CD4-positive, alpha-beta T cell (primary cell): Measurements from ENCODE around the gene C17orf75. TPM values are rescaled to one million over a fixed set of nuclear protein-coding genes. Genes with fewer than 3 reads are reported as not detected.

ENCODE experiments used
- ATAC-seq: fragments of 200-7000 bp; cut with Tn5 transposase; one replicate; pipeline ENCODE4 v1.10.0; 2022; ENCODE audit warnings: mild to moderate bottlenecking; ENCODE audit not compliant: poor library complexity
- CTCF ChIA-PET: fragments of 350-600 bp; sonication (Branson Sonifier 250); formaldehyde crosslinking; loops from one replicate; lab custom pipeline; 2021; ENCODE audit warnings: antibody characterized with exemption, inconsistent platforms; lab: Charles Lee
- POLR2A ChIA-PET: fragments of 350-600 bp; sonication (Branson Sonifier 250); formaldehyde crosslinking; loops from one replicate; lab custom pipeline; 2021; ENCODE audit warnings: antibody characterized with exemption, inconsistent platforms; lab: Charles Lee
- DNase-seq, 14 experiments: peaks; one replicate each; pipeline ENCODE4 v3.0.0-alpha.2; 2013 to 2020; ENCODE audit warnings: mixed read lengths in 2 of 14
- H3K27ac ChIP-seq, 2 donors: one replicate each; pipeline versions ENCODE4 v1.5.1 to v1.7.0; 2013; ENCODE audit warnings: low read length in 2 of 2, low read depth in 1 of 2, mild to moderate bottlenecking in 1 of 2
- H3K27me3 ChIP-seq, 2 experiments: 1 replicate in 1 of 2; 2 replicates in 1 of 2; pipeline versions ENCODE4 v1.6.1 to v1.7.0; 2013; ENCODE audit warnings: low read length in 2 of 2, control low read depth in 1 of 2, mild to moderate bottlenecking in 1 of 2, moderate library complexity in 1 of 2; ENCODE audit not compliant: insufficient read depth in 2 of 2, control insufficient read depth in 1 of 2
- H3K36me3 ChIP-seq: one replicate; pipeline ENCODE4 v1.6.1; 2013; ENCODE audit warnings: low read length, control low read depth; ENCODE audit not compliant: insufficient read depth
- H3K4me1 ChIP-seq: one replicate; pipeline ENCODE4 v1.6.1; 2013; ENCODE audit warnings: low read length, control low read depth; ENCODE audit not compliant: insufficient read depth
- H3K4me3 ChIP-seq: one replicate; pipeline ENCODE4 v1.5.1; 2013; ENCODE audit warnings: mild to moderate bottlenecking, low read length, moderate library complexity
- H3K9me3 ChIP-seq, 2 experiments: 1 replicate in 1 of 2; 2 replicates in 1 of 2; pipeline versions ENCODE4 v1.6.1 to v1.7.0; 2013; ENCODE audit warnings: low read length in 2 of 2, mild to moderate bottlenecking in 2 of 2, control low read depth in 1 of 2, moderate library complexity in 1 of 2; ENCODE audit not compliant: control insufficient read depth in 1 of 2, insufficient read depth in 1 of 2
- H3K27ac Mint-ChIP-seq: one replicate; pipeline ENCODE4 v1.8.0; 2020; ENCODE audit warnings: mixed read lengths
- H3K27me3 Mint-ChIP-seq: one replicate; pipeline ENCODE4 v1.8.0; 2021; ENCODE audit warnings: mixed read lengths
- H3K36me3 Mint-ChIP-seq: one replicate; pipeline ENCODE4 v1.8.0; 2021; ENCODE audit warnings: low read depth, mixed read lengths
- H3K4me1 Mint-ChIP-seq: one replicate; pipeline ENCODE4 v1.8.0; 2021; ENCODE audit warnings: low read depth, mixed read lengths
- H3K4me3 Mint-ChIP-seq: one replicate; pipeline ENCODE4 v1.8.0; 2020; ENCODE audit warnings: mild to moderate bottlenecking, mixed read lengths
- H3K9me3 Mint-ChIP-seq: one replicate; pipeline ENCODE4 v1.8.0; 2020; ENCODE audit warnings: mixed read lengths
- CTCF ChIP-seq: fragments of 200-600 bp; IDR thresholded peaks from one replicate; pipeline ENCODE4 v1.8.0; 2022; ENCODE audit warnings: antibody characterized with exemption, mild to moderate bottlenecking
- intact Hi-C, 2 experiments: fragments of 100-400 bp; cut with DNase I in 1 of 2; cut with micrococcal nuclease in 1 of 2; formaldehyde crosslinking; loops; one replicate each; pipeline versions ENCODE4 v1.15.1 to v1.9.0; 2023 to 2025; cut with DNase I, micrococcal nuclease
- total RNA-seq, 174 experiments: library from RNA in 2 of 174; stranded (reverse) in 2 of 174; gene quantifications; one replicate each; pipeline ENCODE4 v1.2.3 and lab custom pipeline; 2021 to 2026

C17orf75 gene
- total RNA-seq, 2 experiments from 2014 or later = 12.8 to 15.9 TPM

GRCh38 chr17:32333187-32333586 is 8.8 kb downstream of the C17orf75 start:
- Histone ChIP-seq H3K27ac (no peak overlapping the region), H3K27me3 (no peaks in the 10 kb centered on the region), H3K4me3 (no peak overlapping the region), H3K36me3 (peaks cover 38% of the 10 kb centered on the region), H3K9me3 (no peaks in the 10 kb centered on the region), H3K4me1 (no peaks in the 10 kb centered on the region)
- POLR2A ChIA-PET = no interaction called here
- DNase-seq (no peak), ATAC-seq (no peak)
- Mint-ChIP-seq H3K9me3 (no peaks in the 10 kb centered on the region), H3K36me3 (peaks cover 48% of the 10 kb centered on the region), H3K4me3 (no peak overlapping the region), H3K4me1 (peaks cover 5% of the 10 kb centered on the region), H3K27ac (no peak overlapping the region), H3K27me3 (no peaks in the 10 kb centered on the region)
- no peak for TF ChIP-seq CTCF
- CTCF ChIA-PET = no interaction called here
- intact Hi-C loops = no loop called here

- ChIA-PET POLR2A (no interaction called here), CTCF (interaction anchor here (0.5 kb wide), 1 partner anchor 81 kb away, joined by 4 read pairs; no protein-coding TSS in a partner anchor)
- Mint-ChIP-seq H3K4me1 (peaks cover 5% of the 10 kb centered on the region), H3K27me3 (no peaks in the 10 kb centered on the region), H3K27ac (peak overlapping the region; percentile 12), H3K36me3 (peaks cover 43% of the 10 kb centered on the region), H3K4me3 (no peak overlapping the region), H3K9me3 (no peaks in the 10 kb centered on the region)
- Histone ChIP-seq H3K9me3 (no peaks in the 10 kb centered on the region), H3K27me3 (no peaks in the 10 kb centered on the region), H3K36me3 (peaks cover 24% of the 10 kb centered on the region), H3K4me1 (no peaks in the 10 kb centered on the region), H3K27ac (no peak overlapping the region), H3K4me3 (no peak overlapping the region)
- no peak for ATAC-seq
- peak in 1 of 14 experiments; percentile 32 for DNase-seq
- TF ChIP-seq CTCF = no peak
- intact Hi-C loops = no loop called here
Measured at GRCh38 chr17:32331243-32332040, 10.5 kb downstream of the C17orf75 start.

GRCh38 chr17:32330147-32330546 is 11.8 kb downstream of the C17orf75 start:
- Histone ChIP-seq H3K9me3 (no peaks in the 10 kb centered on the region), H3K4me1 (no peaks in the 10 kb centered on the region), H3K27me3 (no peaks in the 10 kb centered on the region), H3K27ac (no peak overlapping the region), H3K4me3 (no peak overlapping the region), H3K36me3 (peaks cover 18% of the 10 kb centered on the region)
- peaks cover 32% of the 10 kb centered on the region for H3K36me3 Mint-ChIP-seq
- ATAC-seq = no peak
- no peaks in the 10 kb centered on the region for H3K9me3 Mint-ChIP-seq
- no peak overlapping the region for H3K4me3 Mint-ChIP-seq
- no peak for DNase-seq
- ChIA-PET CTCF (no interaction called here), POLR2A (interaction anchor here (0.6 kb wide), 1 partner anchor 11 kb away, joined by 3 read pairs; no protein-coding TSS in a partner anchor)
- no peaks in the 10 kb centered on the region for H3K27me3 Mint-ChIP-seq
- no peak for TF ChIP-seq CTCF
- peaks cover 5% of the 10 kb centered on the region for H3K4me1 Mint-ChIP-seq
- intact Hi-C loops = no loop called here
- no peak overlapping the region for H3K27ac Mint-ChIP-seq
